Measurements from ENCODE around the gene IL12B.

IL12B gene

DNA sequence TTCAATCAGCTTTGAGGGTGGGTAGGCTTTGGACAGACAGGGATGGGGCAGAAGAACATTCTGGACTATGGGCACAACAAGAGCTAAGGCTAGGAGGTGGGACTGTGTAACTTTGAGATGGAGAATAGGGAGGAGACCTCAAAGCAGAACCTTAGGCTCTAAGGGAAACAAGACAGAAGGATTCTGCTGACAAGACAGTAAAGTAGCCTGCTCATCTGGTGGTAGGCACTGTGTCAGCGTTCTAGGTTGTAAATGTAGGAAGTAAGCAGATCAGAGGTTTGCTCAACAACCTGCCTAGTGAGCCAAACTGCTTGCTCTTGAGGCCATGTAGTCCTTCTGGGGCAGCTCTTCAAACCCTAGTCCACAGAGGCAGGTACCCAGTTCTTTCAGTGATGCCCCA lies 15.0 kb upstream of the IL12B start:
- H4K20me1 ChIP-seq: no peaks in the 10 kb centered on the region
- H3K36me3 ChIP-seq: no peaks in the 10 kb centered on the region
- no peaks in the 10 kb centered on the region for H3K27me3 ChIP-seq
- no peak for TF ChIP-seq Cebpa-rat (IDR thresholded peaks at IDR 0.05)
- no peak overlapping the region for H3K27ac ChIP-seq
- H3K4me2 ChIP-seq: no peak overlapping the region
- peaks cover 10% of the 10 kb centered on the region; the same call in 1 of the 2 replicates for H3K4me1 ChIP-seq
- H3K9ac ChIP-seq: no peak overlapping the region
- H3K4me3 ChIP-seq: no peak overlapping the region
- peaks cover 18% of the 10 kb centered on the region for H3K9me3 ChIP-seq

DNA sequence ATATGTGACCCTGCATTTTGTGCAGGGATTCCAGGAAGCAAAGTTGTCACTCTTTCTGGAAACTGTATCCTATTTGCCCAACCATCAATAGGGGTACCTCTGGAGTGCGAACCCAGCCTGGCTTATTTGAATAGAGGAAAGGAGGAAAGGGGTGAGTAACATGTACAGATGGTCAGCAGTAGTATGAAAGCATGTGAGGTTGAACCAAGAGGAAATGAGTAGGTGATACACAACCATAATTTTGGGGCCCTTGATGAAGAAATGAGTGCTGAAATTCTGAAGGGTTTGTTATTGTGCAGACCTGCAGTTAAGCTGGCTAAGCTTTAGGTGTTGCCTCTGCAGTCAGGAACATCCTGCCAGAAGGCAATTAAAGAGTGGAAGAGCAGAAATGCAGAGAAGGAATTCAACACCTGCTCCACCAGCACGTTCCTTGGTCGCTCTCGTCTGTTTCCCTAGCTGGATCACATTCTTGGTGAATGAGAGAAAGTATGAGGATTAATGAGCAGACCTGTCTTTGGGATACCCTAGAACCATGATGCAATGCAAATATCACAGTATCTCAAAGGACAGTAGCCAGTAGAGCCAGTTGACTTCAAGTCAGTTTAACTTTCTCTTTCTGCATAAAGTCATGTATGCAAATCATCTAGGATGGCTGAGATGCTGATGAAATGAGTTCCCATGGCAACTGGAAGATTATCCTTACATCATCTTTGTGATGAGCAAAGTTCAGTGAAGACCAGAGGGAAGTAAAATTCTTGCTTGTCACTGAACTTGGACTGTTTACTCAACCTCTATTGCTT lies 13.2 kb upstream of the IL12B start:
- peaks cover 4% of the 10 kb centered on the region; the same call in 1 of the 2 replicates for H3K4me1 ChIP-seq
- TF ChIP-seq Cebpa-rat (IDR thresholded peaks at IDR 0.05): no peak
- H3K9ac ChIP-seq: no peak overlapping the region
- peaks cover 18% of the 10 kb centered on the region for H3K9me3 ChIP-seq
- H3K27me3 ChIP-seq: no peaks in the 10 kb centered on the region
- H3K27ac ChIP-seq: no peak overlapping the region
- no peak overlapping the region for H3K4me3 ChIP-seq
- no peaks in the 10 kb centered on the region for H3K36me3 ChIP-seq
- H4K20me1 ChIP-seq: no peaks in the 10 kb centered on the region
- H3K4me2 ChIP-seq: no peak overlapping the region

GRCh38 chr5:159342840-159343239 lies 12.6 kb upstream of the IL12B start:
- Histone ChIP-seq H4K20me1 (no peaks in the 10 kb centered on the region), H3K4me3 (no peak overlapping the region), H3K9ac (no peak overlapping the region), H3K27me3 (no peaks in the 10 kb centered on the region), H3K9me3 (peaks cover 18% of the 10 kb centered on the region), H3K27ac (no peak overlapping the region), H3K36me3 (no peaks in the 10 kb centered on the region), H3K4me2 (no peak overlapping the region), H3K4me1 (peaks cover 6% of the 10 kb centered on the region)
- TF ChIP-seq Cebpa-rat (IDR thresholded peaks at IDR 0.05): no peak

DNA sequence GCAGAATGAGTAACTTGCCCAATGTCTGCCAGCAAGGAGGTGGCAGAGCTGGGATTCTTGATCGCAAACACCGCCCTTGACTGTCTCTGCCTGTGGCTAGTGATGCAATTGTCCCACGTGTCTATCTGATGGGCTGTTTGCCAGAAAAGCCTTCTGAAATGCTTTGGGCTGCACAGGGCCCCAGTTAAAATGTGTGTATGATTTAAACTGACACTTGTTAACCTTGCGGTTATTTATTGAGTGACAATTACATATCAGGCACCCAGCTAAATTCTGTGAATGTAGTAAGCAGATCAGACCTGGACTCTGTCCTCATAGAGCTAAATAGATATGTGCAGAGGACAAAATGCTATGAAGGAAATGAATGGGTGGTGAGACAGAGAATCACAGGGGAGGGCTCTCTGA lies 11.6 kb upstream of the IL12B start:
- Histone ChIP-seq H3K36me3 (no peaks in the 10 kb centered on the region), H3K4me2 (no peak overlapping the region), H4K20me1 (no peaks in the 10 kb centered on the region), H3K4me3 (no peak overlapping the region), H3K4me1 (peaks cover 15% of the 10 kb centered on the region), H3K27me3 (no peaks in the 10 kb centered on the region), H3K9me3 (peaks cover 18% of the 10 kb centered on the region), H3K27ac (no peak overlapping the region), H3K9ac (no peak overlapping the region)
- TF ChIP-seq Cebpa-rat (IDR thresholded peaks at IDR 0.05): 0 out of 2 replicates have a peak, but pooled peaks have one; percentile 32

DNA sequence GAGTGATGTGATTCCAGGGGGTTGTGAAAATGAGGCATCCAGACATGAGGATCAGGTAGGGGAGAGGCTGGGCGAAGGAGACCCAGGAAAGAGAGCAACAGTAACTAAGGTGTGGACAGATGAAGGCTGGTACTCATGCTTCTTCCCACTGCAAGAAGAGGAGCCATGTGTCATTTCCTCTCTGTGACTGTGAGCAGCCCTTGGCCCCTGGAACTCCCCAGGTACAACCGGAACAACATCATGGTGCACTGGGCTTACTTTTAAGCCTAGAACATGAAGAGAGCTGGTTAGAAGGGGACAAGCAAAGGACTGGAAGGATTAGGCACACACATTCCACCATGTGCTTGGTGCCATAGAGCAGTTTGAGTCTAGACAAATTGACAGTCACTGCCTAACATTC lies 10.9 kb upstream of the IL12B start:
- Histone ChIP-seq H4K20me1 (no peaks in the 10 kb centered on the region), H3K9me3 (peaks cover 18% of the 10 kb centered on the region), H3K4me1 (peaks cover 16% of the 10 kb centered on the region), H3K9ac (no peak overlapping the region), H3K4me3 (no peak overlapping the region), H3K36me3 (no peaks in the 10 kb centered on the region), H3K27ac (no peak overlapping the region), H3K4me2 (no peak overlapping the region), H3K27me3 (no peaks in the 10 kb centered on the region)
- no peak for TF ChIP-seq Cebpa-rat (IDR thresholded peaks at IDR 0.05)

DNA sequence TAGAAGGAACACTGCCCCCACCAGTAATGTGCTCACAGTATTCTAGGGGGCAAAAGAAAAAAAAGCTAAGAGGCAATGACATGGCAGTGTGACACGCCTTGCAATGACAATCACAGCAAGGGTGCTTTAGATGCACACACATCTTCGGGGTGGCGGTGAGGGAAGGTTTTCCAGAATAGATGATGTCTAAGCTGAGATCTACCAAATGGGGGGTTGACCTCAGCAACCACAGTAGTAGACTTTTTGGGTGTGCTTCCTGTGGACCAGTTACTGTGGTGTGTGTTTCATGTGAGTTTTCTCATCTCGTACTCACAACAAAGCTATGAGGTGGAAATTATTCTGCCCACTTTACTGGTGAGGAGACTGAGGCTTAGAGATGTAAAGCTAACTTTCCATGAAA lies 10.2 kb upstream of the IL12B start:
- no peak overlapping the region for H3K27ac ChIP-seq
- no peak overlapping the region for H3K4me2 ChIP-seq
- H3K4me1 ChIP-seq: peaks cover 16% of the 10 kb centered on the region
- peaks cover 18% of the 10 kb centered on the region for H3K9me3 ChIP-seq
- H4K20me1 ChIP-seq: no peaks in the 10 kb centered on the region
- H3K9ac ChIP-seq: no peak overlapping the region
- H3K36me3 ChIP-seq: no peaks in the 10 kb centered on the region
- no peaks in the 10 kb centered on the region for H3K27me3 ChIP-seq
- no peak for TF ChIP-seq Cebpa-rat (IDR thresholded peaks at IDR 0.05)
- no peak overlapping the region for H3K4me3 ChIP-seq

GRCh38 chr5:159339460-159339859 lies 9.2 kb upstream of the IL12B start:
- H3K9me3 ChIP-seq: peaks cover 14% of the 10 kb centered on the region
- H3K27ac ChIP-seq: no peak overlapping the region
- no peaks in the 10 kb centered on the region for H3K36me3 ChIP-seq
- H3K27me3 ChIP-seq: no peaks in the 10 kb centered on the region
- peaks cover 16% of the 10 kb centered on the region for H3K4me1 ChIP-seq
- no peak overlapping the region for H3K9ac ChIP-seq
- H3K4me2 ChIP-seq: no peak overlapping the region
- H4K20me1 ChIP-seq: no peaks in the 10 kb centered on the region
- H3K4me3 ChIP-seq: no peak overlapping the region
- TF ChIP-seq Cebpa-rat (IDR thresholded peaks at IDR 0.05): no peak

DNA sequence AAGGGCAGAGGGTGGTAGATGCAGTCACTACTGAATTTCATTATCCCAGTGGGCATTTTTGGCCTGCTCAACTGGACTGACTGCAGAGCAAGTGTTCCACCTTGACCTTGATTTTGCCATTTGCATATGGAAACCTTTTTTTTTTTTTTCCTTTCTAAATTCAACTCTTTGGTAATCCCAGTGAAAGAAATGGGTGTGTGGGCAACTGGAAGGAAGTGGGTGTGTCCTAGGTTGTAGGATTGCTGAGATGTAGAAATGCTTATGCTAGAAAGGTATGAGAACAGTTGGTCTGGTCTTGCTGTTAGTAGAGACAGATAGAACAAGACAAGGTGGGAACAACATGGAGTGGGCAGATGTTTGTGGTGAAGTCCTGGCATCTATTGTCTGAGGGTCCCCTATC lies 7.8 kb upstream of the IL12B start:
- no peak overlapping the region for H3K4me2 ChIP-seq
- H3K4me3 ChIP-seq: no peak overlapping the region
- H3K4me1 ChIP-seq: peaks cover 25% of the 10 kb centered on the region

DNA sequence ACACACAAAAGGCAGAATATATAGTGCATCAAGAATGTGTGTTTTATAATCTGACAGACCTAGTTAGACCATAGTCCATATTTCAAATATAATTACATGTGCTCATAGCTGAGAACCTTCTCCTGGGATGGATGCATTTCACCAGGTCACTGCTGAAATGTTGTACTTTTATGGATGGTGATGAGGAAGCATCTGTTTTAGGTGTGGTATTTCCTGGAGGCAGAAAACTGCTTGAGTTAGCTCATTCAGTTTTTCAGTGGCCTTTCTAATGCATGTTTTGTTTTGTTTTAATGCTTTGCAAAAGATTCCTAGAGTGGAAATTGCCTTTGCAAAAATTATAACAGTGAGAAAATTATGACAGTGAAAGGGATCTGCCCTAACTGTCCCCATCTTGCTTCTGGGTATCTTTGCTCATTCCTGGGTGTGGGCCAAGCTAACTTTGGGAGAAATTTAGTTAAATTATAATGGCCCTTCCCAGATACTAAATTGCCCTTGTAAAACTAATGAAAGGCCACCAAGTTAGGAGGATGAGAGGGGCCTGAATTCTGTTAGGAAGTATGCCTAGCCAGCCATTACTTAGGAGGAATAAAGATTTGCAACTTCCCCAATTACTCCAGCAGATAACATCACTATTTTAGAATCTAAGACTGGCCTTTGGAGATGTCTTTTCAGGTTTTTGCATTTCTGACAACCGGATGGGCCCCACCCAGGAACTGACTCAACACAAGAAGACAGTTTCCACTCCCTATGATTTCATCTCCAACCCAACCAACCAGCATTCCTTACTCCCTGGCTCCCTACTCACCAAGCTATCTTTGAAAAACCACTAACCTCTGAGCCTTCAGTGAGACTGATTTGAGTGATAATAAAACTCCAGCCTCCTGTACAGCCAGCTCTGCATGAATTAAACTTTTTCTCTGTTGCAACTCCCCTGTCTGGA lies 7.0 kb upstream of the IL12B start:
- peak overlapping the region; percentile 25 for H3K4me2 ChIP-seq
- H3K27ac ChIP-seq: no peak overlapping the region
- H4K20me1 ChIP-seq: no peaks in the 10 kb centered on the region
- H3K27me3 ChIP-seq: no peaks in the 10 kb centered on the region
- H3K9ac ChIP-seq: no peak overlapping the region
- H3K4me1 ChIP-seq: peaks cover 33% of the 10 kb centered on the region
- no peaks in the 10 kb centered on the region for H3K36me3 ChIP-seq
- no peak for TF ChIP-seq Cebpa-rat (IDR thresholded peaks at IDR 0.05)
- no peaks in the 10 kb centered on the region for H3K9me3 ChIP-seq
- H3K4me3 ChIP-seq: no peak overlapping the region

More for the DNA sequence above, 7.8 kb upstream of the IL12B start:
- no peak overlapping the region for H3K27ac ChIP-seq
- H3K36me3 ChIP-seq: no peaks in the 10 kb centered on the region
- H3K9me3 ChIP-seq: 0 out of 2 replicates have a peak, but pooled peaks cover under 1% of the 10 kb centered on the region
- no peaks in the 10 kb centered on the region for H4K20me1 ChIP-seq
- no peaks in the 10 kb centered on the region for H3K27me3 ChIP-seq
- no peak for TF ChIP-seq Cebpa-rat (IDR thresholded peaks at IDR 0.05)
- H3K9ac ChIP-seq: no peak overlapping the region

DNA sequence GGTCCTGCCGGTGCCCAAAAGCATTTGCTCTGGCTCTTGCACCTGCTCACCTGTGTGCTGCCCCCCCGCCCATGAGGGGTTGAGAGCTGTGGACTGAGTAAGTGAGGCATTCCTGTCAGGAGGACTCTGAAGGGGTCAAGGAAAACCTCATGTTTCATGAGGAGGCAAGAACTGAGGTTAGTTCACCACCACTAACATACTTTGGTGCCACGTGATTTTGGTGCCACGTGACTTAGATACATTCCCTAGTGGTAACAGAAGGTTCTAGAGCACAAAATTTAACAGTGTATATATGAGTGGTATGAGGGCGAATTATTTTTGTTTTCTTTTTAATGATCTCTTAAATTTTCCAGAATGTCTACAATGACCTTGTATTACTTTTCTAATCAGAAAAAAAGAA lies 6.3 kb upstream of the IL12B start:
- TF ChIP-seq Cebpa-rat (IDR thresholded peaks at IDR 0.05): no peak
- no peaks in the 10 kb centered on the region for H3K36me3 ChIP-seq
- peaks cover 37% of the 10 kb centered on the region for H3K4me1 ChIP-seq
- no peak overlapping the region for H3K4me2 ChIP-seq
- no peaks in the 10 kb centered on the region for H3K9me3 ChIP-seq
- H3K9ac ChIP-seq: no peak overlapping the region
- H3K4me3 ChIP-seq: no peak overlapping the region
- H4K20me1 ChIP-seq: no peaks in the 10 kb centered on the region
- no peak overlapping the region for H3K27ac ChIP-seq
- no peaks in the 10 kb centered on the region for H3K27me3 ChIP-seq

Measured in BLaER1 (cell line).